GM23338 (cell line): ENCODE data around the gene PRKACA. TPM values are rescaled to one million over a fixed set of nuclear protein-coding genes. Genes with fewer than 3 reads are reported as not detected.

Source experiments
- ATAC-seq: fragments of 200-7000 bp; cut with Tn5 transposase; 3 replicates; pipeline ENCODE4 v1.9.1; 2020
- DNase-seq: peaks from one replicate; pipeline ENCODE4 v3.0.0-alpha.2; 2015; ENCODE audit warnings: low spot score
- H2AFZ ChIP-seq: fragments of 200-600 bp; sonication (generic); 2 replicates; pipeline ENCODE4 v1.8.0; 2016; ENCODE audit warnings: antibody characterized with exemption, mild to moderate bottlenecking, moderate library complexity
- H3F3A ChIP-seq: fragments of 200-600 bp; sonication (generic); replicated peaks from 2 replicates; pipeline ENCODE4 v1.8.0; 2017; ENCODE audit warnings: antibody characterized with exemption, mixed run types, low read depth
- H3K27ac ChIP-seq: fragments of 200-600 bp; sonication (generic); 2 replicates; pipeline ENCODE4 v1.6.1; 2016; ENCODE audit warnings: low read depth
- H3K27me3 ChIP-seq: fragments of 200-600 bp; sonication (generic); 2 replicates; pipeline ENCODE4 v1.8.0; 2016; ENCODE audit warnings: mild to moderate bottlenecking, mixed run types, moderate library complexity; ENCODE audit not compliant: insufficient read depth
- H3K36me3 ChIP-seq: fragments of 200-600 bp; sonication (generic); 2 replicates; pipeline ENCODE4 v1.8.0; 2016; ENCODE audit warnings: mild to moderate bottlenecking; ENCODE audit not compliant: insufficient read depth
- H3K4me1 ChIP-seq: fragments of 200-600 bp; sonication (generic); 2 replicates; pipeline ENCODE4 v1.8.0; 2016; ENCODE audit warnings: mild to moderate bottlenecking, moderate library complexity; ENCODE audit not compliant: insufficient read depth
- H3K4me2 ChIP-seq: fragments of 200-600 bp; sonication (generic); 2 replicates; pipeline ENCODE4 v1.7.1; 2017; ENCODE audit warnings: mixed run types
- H3K4me3 ChIP-seq: fragments of 200-600 bp; sonication (generic); 2 replicates; pipeline ENCODE4 v1.6.1; 2016; ENCODE audit warnings: mixed run types
- H3K79me2 ChIP-seq: fragments of 200-600 bp; sonication (generic); replicated peaks from 2 replicates; pipeline ENCODE4 v1.8.0; 2017; ENCODE audit warnings: mild to moderate bottlenecking; ENCODE audit not compliant: insufficient read depth
- H3K9me2 ChIP-seq: fragments of 200-600 bp; sonication (generic); 2 replicates; pipeline ENCODE4 v1.8.0; 2017; ENCODE audit not compliant: insufficient read depth
- H4K20me1 ChIP-seq: fragments of 200-600 bp; sonication (generic); replicated peaks from 2 replicates; pipeline ENCODE4 v1.8.0; 2017; ENCODE audit warnings: mild to moderate bottlenecking; ENCODE audit not compliant: insufficient read depth
- H3K27ac Mint-ChIP-seq: 2 replicates; pipeline ENCODE4 v1.8.0; 2020; ENCODE audit warnings: inconsistent platforms, mild to moderate bottlenecking, moderate library complexity, mixed read lengths
- H3K27me3 Mint-ChIP-seq: 3 replicates; pipeline ENCODE4 v1.8.0; 2022; ENCODE audit warnings: low read depth, mild to moderate bottlenecking, moderate library complexity, mixed read lengths, inconsistent platforms; ENCODE audit not compliant: insufficient read depth, poor library complexity
- H3K36me3 Mint-ChIP-seq: 3 replicates; pipeline ENCODE4 v1.8.0; 2021; ENCODE audit warnings: low read depth, mild to moderate bottlenecking, inconsistent platforms, moderate library complexity, mixed read lengths
- H3K4me1 Mint-ChIP-seq: 3 replicates; pipeline ENCODE4 v1.8.0; 2020; ENCODE audit warnings: mild to moderate bottlenecking, inconsistent platforms, mixed read lengths
- H3K4me3 Mint-ChIP-seq: 3 replicates; pipeline ENCODE4 v1.8.0; 2021; ENCODE audit warnings: moderate library complexity, mild to moderate bottlenecking, inconsistent platforms, mixed read lengths
- H3K9me3 Mint-ChIP-seq: 3 replicates; pipeline ENCODE4 v1.8.0; 2020; ENCODE audit warnings: moderate library complexity, mild to moderate bottlenecking, inconsistent platforms, mixed read lengths
- NANOG ChIP-seq: IDR thresholded peaks from 2 replicates; pipeline ENCODE4 v1.6.1; 2016; ENCODE audit warnings: antibody characterized with exemption, borderline replicate concordance
- POLR2AphosphoS5 ChIP-seq: IDR thresholded peaks from 2 replicates; pipeline ENCODE4 v1.6.1; 2016; ENCODE audit warnings: antibody characterized with exemption, low read depth
- STAT1 ChIP-seq: IDR thresholded peaks from one replicate; pipeline ENCODE4 v1.6.1; 2016; ENCODE audit warnings: antibody characterized with exemption; ENCODE audit not compliant: unreplicated experiment
- ZNF114 ChIP-seq: fragments of 250-450 bp; sonication (Bioruptor Pico); IDR thresholded peaks from 2 replicates; pipeline ENCODE4 v1.5.0; 2020; ENCODE audit warnings: mild to moderate bottlenecking, moderate library complexity
- ZNF331 ChIP-seq: fragments of 250-450 bp; sonication (Bioruptor Pico); IDR thresholded peaks from 2 replicates; pipeline ENCODE4 v1.5.0; 2020; ENCODE audit warnings: low read depth, mild to moderate bottlenecking, moderate library complexity
- ZNF462 ChIP-seq: fragments of 250-450 bp; sonication (Bioruptor Pico); IDR thresholded peaks from 2 replicates; pipeline ENCODE4 v1.5.0; 2020; ENCODE audit warnings: mild to moderate bottlenecking, moderate library complexity
- polyA plus RNA-seq: library from polyadenylated mRNA; unstranded; fragments of >200 nt; fragmentation: Nextera tagmentation; extraction: Ambion mirVana; gene quantifications from 2 replicates; pipeline ENCODE4 v1.2.1, GENCODE V29; 2016
- total RNA-seq: library from RNA; depleted of rRNA; stranded (reverse); fragments of >200 nt; shearing (Covaris generic); gene quantifications from 2 replicates; pipeline ENCODE4 v1.2.3, GENCODE V29; 2014
- TF ChIP-seq, protein P1 (sequence below): IDR thresholded peaks from one replicate; pipeline ENCODE4 v1.6.1; 2018; ENCODE audit warnings: antibody characterized with exemption; ENCODE audit not compliant: unreplicated experiment
- TF ChIP-seq, protein P2 (sequence below), 2 experiments: fragments of 200-600 bp in 1 of 2; sonication (generic) in 1 of 2; conservative IDR thresholded peaks; 2 replicates each; pipeline versions ENCODE4 v1.5.1 to v1.6.1; 2016 to 2017; ENCODE audit warnings: antibody characterized with exemption in 2 of 2, low read depth in 2 of 2, mild to moderate bottlenecking in 2 of 2, moderate library complexity in 1 of 2

PRKACA gene
- total and polyA plus RNA-seq, 2 experiments from 2014 or later: 13.0 to 31.3 TPM

GRCh38 chr19:14119146-14119545 is 1.6 kb upstream of the PRKACA start (continued):
- TF ChIP-seq, protein P1, sequence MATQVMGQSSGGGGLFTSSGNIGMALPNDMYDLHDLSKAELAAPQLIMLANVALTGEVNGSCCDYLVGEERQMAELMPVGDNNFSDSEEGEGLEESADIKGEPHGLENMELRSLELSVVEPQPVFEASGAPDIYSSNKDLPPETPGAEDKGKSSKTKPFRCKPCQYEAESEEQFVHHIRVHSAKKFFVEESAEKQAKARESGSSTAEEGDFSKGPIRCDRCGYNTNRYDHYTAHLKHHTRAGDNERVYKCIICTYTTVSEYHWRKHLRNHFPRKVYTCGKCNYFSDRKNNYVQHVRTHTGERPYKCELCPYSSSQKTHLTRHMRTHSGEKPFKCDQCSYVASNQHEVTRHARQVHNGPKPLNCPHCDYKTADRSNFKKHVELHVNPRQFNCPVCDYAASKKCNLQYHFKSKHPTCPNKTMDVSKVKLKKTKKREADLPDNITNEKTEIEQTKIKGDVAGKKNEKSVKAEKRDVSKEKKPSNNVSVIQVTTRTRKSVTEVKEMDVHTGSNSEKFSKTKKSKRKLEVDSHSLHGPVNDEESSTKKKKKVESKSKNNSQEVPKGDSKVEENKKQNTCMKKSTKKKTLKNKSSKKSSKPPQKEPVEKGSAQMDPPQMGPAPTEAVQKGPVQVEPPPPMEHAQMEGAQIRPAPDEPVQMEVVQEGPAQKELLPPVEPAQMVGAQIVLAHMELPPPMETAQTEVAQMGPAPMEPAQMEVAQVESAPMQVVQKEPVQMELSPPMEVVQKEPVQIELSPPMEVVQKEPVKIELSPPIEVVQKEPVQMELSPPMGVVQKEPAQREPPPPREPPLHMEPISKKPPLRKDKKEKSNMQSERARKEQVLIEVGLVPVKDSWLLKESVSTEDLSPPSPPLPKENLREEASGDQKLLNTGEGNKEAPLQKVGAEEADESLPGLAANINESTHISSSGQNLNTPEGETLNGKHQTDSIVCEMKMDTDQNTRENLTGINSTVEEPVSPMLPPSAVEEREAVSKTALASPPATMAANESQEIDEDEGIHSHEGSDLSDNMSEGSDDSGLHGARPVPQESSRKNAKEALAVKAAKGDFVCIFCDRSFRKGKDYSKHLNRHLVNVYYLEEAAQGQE: no peak
- no peak for TF ChIP-seq ZNF331
- TF ChIP-seq ZNF114 (CRISPR knock-in tag): no peak

GRCh38 chr19:14118165-14119051 is 846 bp upstream of the PRKACA start:
- Histone ChIP-seq H3K27ac (peak overlapping the region; percentile 88), H3K4me2 (peak overlapping the region; percentile 86), H3F3A (peaks cover 23% of the 10 kb centered on the region), H3K79me2 (peaks cover 17% of the 10 kb centered on the region), H2AFZ (0 out of 2 replicates have a peak overlapping the region, but pooled peaks have one; percentile 72), H4K20me1 (peaks cover 14% of the 10 kb centered on the region), H3K27me3 (no peaks in the 10 kb centered on the region), H3K36me3 (no peaks in the 10 kb centered on the region; the same call in 1 of the 2 replicates), H3K4me3 (peak overlapping the region; percentile 71), H3K4me1 (peaks cover 30% of the 10 kb centered on the region), H3K9me2 (no peaks in the 10 kb centered on the region)
- Mint-ChIP-seq H3K27me3 (peaks cover 17% of the 10 kb centered on the region), H3K36me3 (peaks cover 25% of the 10 kb centered on the region), H3K9me3 (no peaks in the 10 kb centered on the region; the same call in 2 of the 3 replicates), H3K4me1 (peaks cover 27% of the 10 kb centered on the region), H3K4me3 (peak overlapping the region; percentile 84), H3K27ac (peak overlapping the region; percentile 84)
- ATAC-seq: peak; percentile 17
- DNase-seq: peak; percentile 37
- TF ChIP-seq, protein P2, sequence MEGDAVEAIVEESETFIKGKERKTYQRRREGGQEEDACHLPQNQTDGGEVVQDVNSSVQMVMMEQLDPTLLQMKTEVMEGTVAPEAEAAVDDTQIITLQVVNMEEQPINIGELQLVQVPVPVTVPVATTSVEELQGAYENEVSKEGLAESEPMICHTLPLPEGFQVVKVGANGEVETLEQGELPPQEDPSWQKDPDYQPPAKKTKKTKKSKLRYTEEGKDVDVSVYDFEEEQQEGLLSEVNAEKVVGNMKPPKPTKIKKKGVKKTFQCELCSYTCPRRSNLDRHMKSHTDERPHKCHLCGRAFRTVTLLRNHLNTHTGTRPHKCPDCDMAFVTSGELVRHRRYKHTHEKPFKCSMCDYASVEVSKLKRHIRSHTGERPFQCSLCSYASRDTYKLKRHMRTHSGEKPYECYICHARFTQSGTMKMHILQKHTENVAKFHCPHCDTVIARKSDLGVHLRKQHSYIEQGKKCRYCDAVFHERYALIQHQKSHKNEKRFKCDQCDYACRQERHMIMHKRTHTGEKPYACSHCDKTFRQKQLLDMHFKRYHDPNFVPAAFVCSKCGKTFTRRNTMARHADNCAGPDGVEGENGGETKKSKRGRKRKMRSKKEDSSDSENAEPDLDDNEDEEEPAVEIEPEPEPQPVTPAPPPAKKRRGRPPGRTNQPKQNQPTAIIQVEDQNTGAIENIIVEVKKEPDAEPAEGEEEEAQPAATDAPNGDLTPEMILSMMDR (conservative IDR thresholded peaks at IDR 0.05; ENCODE audit: low read depth in 2 of 2): no peak
- TF ChIP-seq STAT1 (no peak), ZNF462 (CRISPR knock-in tag) (no peak), NANOG (no peak), POLR2AphosphoS5 (no peak)
- TF ChIP-seq, protein P1: no peak
